B cell (primary cell): ENCODE data around the gene PTPN11. TPM values are rescaled to one million over a fixed set of nuclear protein-coding genes. Genes with fewer than 3 reads are reported as not detected.

ENCODE experiments used
- ATAC-seq: fragments of 200-7000 bp; cut with Tn5 transposase; one replicate; pipeline ENCODE4 v1.10.0; 2021; ENCODE audit warnings: low read depth, mild to moderate bottlenecking, moderate number of reproducible peaks, moderate library complexity
- CTCF ChIA-PET: fragments of 350-600 bp; sonication (Branson Sonifier 250); formaldehyde crosslinking; loops from one replicate; lab custom pipeline; 2021; ENCODE audit warnings: antibody characterized with exemption, inconsistent platforms; lab: Charles Lee
- POLR2A ChIA-PET: fragments of 350-600 bp; sonication (Branson Sonifier 250); formaldehyde crosslinking; loops from one replicate; lab custom pipeline; 2021; ENCODE audit warnings: antibody characterized with exemption; lab: Charles Lee
- DNase-seq: peaks from one replicate; pipeline ENCODE4 v3.0.0; 2013
- H2AFZ ChIP-seq: 2 replicates; pipeline ENCODE4 v1.6.1; 2012; ENCODE audit warnings: mild to moderate bottlenecking, low read depth, low read length; ENCODE audit not compliant: insufficient read depth, poor library complexity, severe bottlenecking
- H3K27ac ChIP-seq, 2 donors: 1 replicate in 1 of 2; 2 replicates in 1 of 2; pipeline ENCODE4 v1.5.1; 2012 to 2013; ENCODE audit warnings: low read length in 2 of 2, mild to moderate bottlenecking in 2 of 2, moderate library complexity in 1 of 2
- H3K27me3 ChIP-seq, 4 experiments: fragments of 200-600 bp in 1 of 4; sonication (generic) in 1 of 4; replicated peaks in 1 of 4; 1 replicate in 2 of 4; 2 replicates in 2 of 4; pipeline versions ENCODE4 v1.6.1 to v1.7.0; 2013 to 2016; ENCODE audit warnings: low read length in 3 of 4, mild to moderate bottlenecking in 2 of 4, mixed read lengths in 1 of 4, moderate library complexity in 1 of 4; ENCODE audit not compliant: insufficient read depth in 4 of 4, control insufficient read depth in 3 of 4; ENCODE audit errors: control extremely low read depth in 1 of 4
- H3K36me3 ChIP-seq, 2 experiments: replicated peaks in 1 of 2; 1 replicate in 1 of 2; 2 replicates in 1 of 2; pipeline versions ENCODE4 v1.6.1 to v1.7.1; 2013; ENCODE audit warnings: low read length in 1 of 2; ENCODE audit not compliant: insufficient read depth in 2 of 2, control insufficient read depth in 1 of 2; ENCODE audit errors: control extremely low read depth in 1 of 2, extremely low read depth in 1 of 2
- H3K4me1 ChIP-seq, 2 donors: fragments of 200-600 bp in 1 of 2; sonication (generic) in 1 of 2; 1 replicate in 1 of 2; 2 replicates in 1 of 2; pipeline versions ENCODE4 v1.5.1 to v1.6.1; 2013 to 2017; ENCODE audit warnings: low read length in 2 of 2; ENCODE audit not compliant: control insufficient read depth in 2 of 2, insufficient read depth in 2 of 2
- H3K4me2 ChIP-seq: replicated peaks from 2 replicates; pipeline ENCODE3; 2012; ENCODE audit warnings: mild to moderate bottlenecking, low read depth, low read length; ENCODE audit not compliant: poor library complexity, severe bottlenecking
- H3K4me3 ChIP-seq, 5 experiments: fragments of 200-600 bp in 1 of 5; sonication (generic) in 1 of 5; 1 replicate in 3 of 5; 2 replicates in 2 of 5; pipeline versions ENCODE4 v1.5.1 to v1.7.0; 2011 to 2016; ENCODE audit warnings: low read length in 4 of 5, mild to moderate bottlenecking in 4 of 5, low read depth in 2 of 5, control low read depth in 1 of 5, moderate library complexity in 1 of 5; ENCODE audit not compliant: insufficient read depth in 1 of 5; ENCODE audit errors: control extremely low read depth in 1 of 5, extremely low read depth in 1 of 5
- H3K79me2 ChIP-seq: fragments of 200-600 bp; sonication (generic); one replicate; pipeline ENCODE4 v1.6.0; 2016; ENCODE audit warnings: low read length; ENCODE audit not compliant: control insufficient read depth, insufficient read depth
- H3K9ac ChIP-seq: fragments of 200-600 bp; sonication (generic); 2 replicates; pipeline ENCODE4 v1.6.1; 2017; ENCODE audit warnings: mild to moderate bottlenecking, low read length, moderate library complexity
- H3K9me3 ChIP-seq, 3 donors: one replicate each; pipeline versions ENCODE4 v1.6.1 to v1.7.1; 2013; ENCODE audit warnings: low read length in 2 of 3; ENCODE audit not compliant: control insufficient read depth in 2 of 3, insufficient read depth in 1 of 3; ENCODE audit errors: control extremely low read depth in 1 of 3
- H4K20me1 ChIP-seq: 2 replicates; pipeline ENCODE4 v1.6.0; 2012; ENCODE audit warnings: mild to moderate bottlenecking, low read length; ENCODE audit not compliant: insufficient read depth, control insufficient read depth, poor library complexity, severe bottlenecking
- H3K27ac Mint-ChIP-seq: one replicate; pipeline ENCODE4 v1.8.0; 2021; ENCODE audit warnings: mixed read lengths
- H3K27me3 Mint-ChIP-seq: one replicate; pipeline ENCODE4 v1.8.0; 2021; ENCODE audit warnings: mixed read lengths
- H3K4me1 Mint-ChIP-seq: one replicate; pipeline ENCODE4 v1.8.0; 2021; ENCODE audit warnings: mixed read lengths
- H3K4me3 Mint-ChIP-seq: one replicate; pipeline ENCODE4 v1.8.0; 2021; ENCODE audit warnings: mixed read lengths
- H3K9me3 Mint-ChIP-seq: one replicate; pipeline ENCODE4 v1.8.0; 2022; ENCODE audit warnings: mixed read lengths; ENCODE audit not compliant: insufficient read depth
- EZH2 ChIP-seq: IDR thresholded peaks from 2 replicates; pipeline ENCODE4 v1.6.1; 2012; ENCODE audit warnings: borderline replicate concordance, low read depth, mild to moderate bottlenecking, moderate library complexity, low read length; ENCODE audit not compliant: insufficient read depth, poor library complexity, severe bottlenecking
- WGBS: methylation state at CpG from one replicate; pipeline ENCODE4 v1.1.5; 2013; ENCODE audit warnings: missing lambda C conversion rate; ENCODE audit not compliant: insufficient coverage; 5-methylcytosine and 5-hydroxymethylcytosine counted together
- intact Hi-C: fragments of 100-400 bp; cut with micrococcal nuclease; formaldehyde crosslinking; loops from one replicate; pipeline ENCODE4 v1.10.0; 2022
- polyA minus RNA-seq: library from RNA; depleted of rRNA, polyadenylated mRNA; stranded (reverse); fragments of >200 nt; gene quantifications from 2 replicates; pipeline ENCODE4 v1.2.3, GENCODE V29; 2012
- polyA plus RNA-seq: library from polyadenylated mRNA; depleted of rRNA; stranded (reverse); fragments of >200 nt; gene quantifications from 2 replicates; pipeline ENCODE4 v1.2.3, GENCODE V29; 2012
- total RNA-seq, 2 donors: library from RNA; stranded (reverse); fragments of 120-200 nt in 1 of 2; gene quantifications; 1 replicate in 1 of 2; 2 replicates in 1 of 2; pipeline versions ENCODE4 v1.2.3 to v1.2.4, GENCODE V29; 2013 to 2022
- TF ChIP-seq, protein P1 (sequence below): fragments of 200-600 bp; IDR thresholded peaks from one replicate; pipeline ENCODE4 v1.8.0; 2022; ENCODE audit warnings: antibody characterized with exemption, mild to moderate bottlenecking

PTPN11 gene
- total RNA-seq: 49.8 and 53.1 TPM in 2 replicates
- total RNA-seq (2013): 39.9 TPM
- 7.8 and 12.1 TPM in 2 replicates for polyA plus RNA-seq
- 25.8 and 26.0 TPM in 2 replicates for polyA minus RNA-seq

DNA sequence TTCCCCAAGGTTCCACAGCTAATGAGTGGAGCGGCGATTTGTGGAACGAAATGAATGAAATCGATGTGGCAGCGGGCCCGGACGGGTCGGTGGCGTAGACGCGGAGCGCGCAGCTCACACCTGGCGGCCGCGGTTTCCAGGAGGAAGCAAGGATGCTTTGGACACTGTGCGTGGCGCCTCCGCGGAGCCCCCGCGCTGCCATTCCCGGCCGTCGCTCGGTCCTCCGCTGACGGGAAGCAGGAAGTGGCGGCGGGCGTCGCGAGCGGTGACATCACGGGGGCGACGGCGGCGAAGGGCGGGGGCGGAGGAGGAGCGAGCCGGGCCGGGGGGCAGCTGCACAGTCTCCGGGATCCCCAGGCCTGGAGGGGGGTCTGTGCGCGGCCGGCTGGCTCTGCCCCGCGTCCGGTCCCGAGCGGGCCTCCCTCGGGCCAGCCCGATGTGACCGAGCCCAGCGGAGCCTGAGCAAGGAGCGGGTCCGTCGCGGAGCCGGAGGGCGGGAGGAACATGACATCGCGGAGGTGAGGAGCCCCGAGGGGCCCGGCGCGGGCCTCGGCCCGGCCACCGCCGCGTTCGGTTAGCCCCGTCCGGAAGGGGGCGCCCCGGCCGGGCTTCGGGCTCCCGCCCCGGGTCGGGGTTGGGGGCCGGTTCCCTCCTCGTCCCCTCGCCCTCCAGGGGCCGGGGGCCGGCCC lies at the start of gene PTPN11:
TSS of gene PTPN11 (plus strand) at position 340 of the 689 bp plus-strand sequence. CDS start at position 505, 165 bp downstream.
- ChIA-PET POLR2A (interaction anchor here (0.8 kb wide), 1 partner anchor 8 kb away, joined by 3 read pairs; no protein-coding TSS in a partner anchor), CTCF (interaction anchor here (0.6 to 0.9 kb wide), 2 partner anchors 32 to 221 kb away, joined by 3 to 4 read pairs; no protein-coding TSS in a partner anchor)

More for the DNA sequence above, at the start of gene PTPN11:
- Histone ChIP-seq H3K9ac (peak within 1 kb of the TSS; percentile 93), H4K20me1 (peaks cover 19% of the 10 kb centered on the region), H3K27me3 (no peaks in the 10 kb centered on the region), H3K4me2 (peak within 1 kb of the TSS; percentile 93), H3K4me1 (peaks cover 13 to 18% of the 10 kb centered on the region in 2 donors), H3K9me3 (no peaks in the 10 kb centered on the region), H3K27ac (peak within 1 kb of the TSS; percentile 86 to 89), H3K36me3 (peaks cover 0 to 8% of the 10 kb centered on the region in 2 experiments), H3K4me3 (peak within 1 kb of the TSS; percentile 77 to 97 (median 95)), H2AFZ (peak within 1 kb of the TSS; percentile 94), H3K79me2 (peaks cover 60% of the 10 kb centered on the region)
- Mint-ChIP-seq H3K27ac (peak within 1 kb of the TSS; percentile 95), H3K9me3 (no peaks in the 10 kb centered on the region), H3K4me1 (peaks cover 32% of the 10 kb centered on the region), H3K4me3 (peak within 1 kb of the TSS; percentile 97), H3K27me3 (no peaks in the 10 kb centered on the region)
- intact Hi-C loops: loop anchor here (1.0 to 10.0 kb wide), 5 partner anchors 9 to 734 kb away; partner anchors contain the start of genes ACAD10, BRAP, HECTD4 and MAPKAPK5
- ATAC-seq: peak; percentile 84
- TF ChIP-seq, protein P1, sequence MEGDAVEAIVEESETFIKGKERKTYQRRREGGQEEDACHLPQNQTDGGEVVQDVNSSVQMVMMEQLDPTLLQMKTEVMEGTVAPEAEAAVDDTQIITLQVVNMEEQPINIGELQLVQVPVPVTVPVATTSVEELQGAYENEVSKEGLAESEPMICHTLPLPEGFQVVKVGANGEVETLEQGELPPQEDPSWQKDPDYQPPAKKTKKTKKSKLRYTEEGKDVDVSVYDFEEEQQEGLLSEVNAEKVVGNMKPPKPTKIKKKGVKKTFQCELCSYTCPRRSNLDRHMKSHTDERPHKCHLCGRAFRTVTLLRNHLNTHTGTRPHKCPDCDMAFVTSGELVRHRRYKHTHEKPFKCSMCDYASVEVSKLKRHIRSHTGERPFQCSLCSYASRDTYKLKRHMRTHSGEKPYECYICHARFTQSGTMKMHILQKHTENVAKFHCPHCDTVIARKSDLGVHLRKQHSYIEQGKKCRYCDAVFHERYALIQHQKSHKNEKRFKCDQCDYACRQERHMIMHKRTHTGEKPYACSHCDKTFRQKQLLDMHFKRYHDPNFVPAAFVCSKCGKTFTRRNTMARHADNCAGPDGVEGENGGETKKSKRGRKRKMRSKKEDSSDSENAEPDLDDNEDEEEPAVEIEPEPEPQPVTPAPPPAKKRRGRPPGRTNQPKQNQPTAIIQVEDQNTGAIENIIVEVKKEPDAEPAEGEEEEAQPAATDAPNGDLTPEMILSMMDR: peak; percentile 71
- TF ChIP-seq EZH2: no peak
- peak; percentile 95 for DNase-seq
- under 1% methylated on average over 89 of the region's 89 CpGs for WGBS
